ENCODE measurements around the gene MSRB1. TPM values are rescaled to one million over a fixed set of nuclear protein-coding genes. Genes with fewer than 3 reads are reported as not detected.

MSRB1 gene
- total and polyA plus RNA-seq, 2 donors (not counting 1 experiment from before 2014, with no cell fraction given), result 7.1 to 21.4 TPM

DNA sequence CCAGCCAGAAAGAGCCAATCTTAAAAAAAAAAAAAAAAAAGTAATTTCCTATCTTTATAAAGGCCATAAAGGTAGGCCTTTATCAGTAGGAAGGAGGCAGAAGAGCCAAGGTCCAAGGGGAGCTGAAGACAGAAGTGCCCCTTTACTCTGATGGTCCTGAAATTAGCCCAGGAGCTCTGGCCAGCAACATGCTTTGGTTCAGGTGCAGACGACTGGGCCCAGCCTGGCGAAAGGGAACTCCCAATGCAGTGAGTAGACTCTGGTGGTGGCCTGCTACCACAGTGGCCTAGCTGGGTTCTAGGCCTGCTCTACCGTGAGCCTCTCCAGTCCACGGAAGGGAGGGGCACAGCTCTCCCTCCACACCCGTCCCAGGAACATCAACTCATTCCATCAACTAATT lies 47.9 kb downstream of the MSRB1 start:
- no peaks in the 10 kb centered on the region for H3K36me3 ChIP-seq (ENCODE audit: control insufficient read depth, insufficient read depth, low read length)
- TF ChIP-seq EZH2 (IDR thresholded peaks at IDR 0.05; ENCODE audit: low read length, missing control alignments), result no peak
- TF ChIP-seq, protein P1, sequence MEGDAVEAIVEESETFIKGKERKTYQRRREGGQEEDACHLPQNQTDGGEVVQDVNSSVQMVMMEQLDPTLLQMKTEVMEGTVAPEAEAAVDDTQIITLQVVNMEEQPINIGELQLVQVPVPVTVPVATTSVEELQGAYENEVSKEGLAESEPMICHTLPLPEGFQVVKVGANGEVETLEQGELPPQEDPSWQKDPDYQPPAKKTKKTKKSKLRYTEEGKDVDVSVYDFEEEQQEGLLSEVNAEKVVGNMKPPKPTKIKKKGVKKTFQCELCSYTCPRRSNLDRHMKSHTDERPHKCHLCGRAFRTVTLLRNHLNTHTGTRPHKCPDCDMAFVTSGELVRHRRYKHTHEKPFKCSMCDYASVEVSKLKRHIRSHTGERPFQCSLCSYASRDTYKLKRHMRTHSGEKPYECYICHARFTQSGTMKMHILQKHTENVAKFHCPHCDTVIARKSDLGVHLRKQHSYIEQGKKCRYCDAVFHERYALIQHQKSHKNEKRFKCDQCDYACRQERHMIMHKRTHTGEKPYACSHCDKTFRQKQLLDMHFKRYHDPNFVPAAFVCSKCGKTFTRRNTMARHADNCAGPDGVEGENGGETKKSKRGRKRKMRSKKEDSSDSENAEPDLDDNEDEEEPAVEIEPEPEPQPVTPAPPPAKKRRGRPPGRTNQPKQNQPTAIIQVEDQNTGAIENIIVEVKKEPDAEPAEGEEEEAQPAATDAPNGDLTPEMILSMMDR (conservative IDR thresholded peaks at IDR 0.05 in 1 of 2, IDR thresholded peaks at IDR 0.05 in 1 of 2; ENCODE audit: low read depth in 1 of 2, low read length in 2 of 2), result no peak
- H3K4me1 ChIP-seq (ENCODE audit: control insufficient read depth, extremely low read depth, insufficient read depth, low read length), result no peaks in the 10 kb centered on the region
- no peaks in the 10 kb centered on the region for H3K9me3 ChIP-seq (ENCODE audit: control insufficient read depth, insufficient read depth, low read depth, low read length)
- no peak overlapping the region for H3K9ac ChIP-seq (ENCODE audit: insufficient read depth, low read length)
- no peaks in the 10 kb centered on the region for H4K20me1 ChIP-seq (ENCODE audit: control insufficient read depth, extremely low read depth, insufficient read depth, low read length)
- no peak overlapping the region for H3K4me2 ChIP-seq (ENCODE audit: extremely low read depth, insufficient read depth, low read length)
- no peak overlapping the region for H3K4me3 ChIP-seq (replicated peaks in 1 of 4; ENCODE audit: control extremely low read depth in 1 of 4, insufficient read depth in 1 of 4, low read depth in 3 of 4, low read length in 4 of 4)
- H2AFZ ChIP-seq (ENCODE audit: low read length), result no peak overlapping the region
- peaks cover 4% of the 10 kb centered on the region for H3K27me3 ChIP-seq (ENCODE audit: control insufficient read depth, insufficient read depth, low read length)
- no peak overlapping the region for H3K27ac ChIP-seq (ENCODE audit: insufficient read depth, low read length)
- no peaks in the 10 kb centered on the region for H3K79me2 ChIP-seq (ENCODE audit: control insufficient read depth, insufficient read depth, low read length)
- no peak for DNase-seq (ENCODE audit: low read depth in 2 of 2)

DNA sequence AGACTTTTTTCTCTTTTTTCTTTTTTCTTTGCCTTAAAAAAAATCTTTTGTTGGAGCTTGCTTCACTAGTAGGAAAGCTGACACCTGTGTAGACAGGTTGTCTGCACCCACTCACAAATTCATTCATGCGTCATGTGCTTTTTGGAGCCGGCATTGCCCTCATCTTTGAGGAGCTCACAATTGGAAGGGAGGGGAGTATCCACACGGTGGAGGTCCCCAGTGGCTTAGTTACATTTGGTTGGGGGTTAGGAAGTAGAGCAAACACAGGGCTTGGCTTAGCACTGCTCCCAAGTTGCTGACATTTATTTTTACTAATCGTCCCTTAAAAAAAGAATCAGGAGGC lies 52.3 kb downstream of the MSRB1 start:
- H2AFZ ChIP-seq (ENCODE audit: low read length), result no peak overlapping the region

DNA sequence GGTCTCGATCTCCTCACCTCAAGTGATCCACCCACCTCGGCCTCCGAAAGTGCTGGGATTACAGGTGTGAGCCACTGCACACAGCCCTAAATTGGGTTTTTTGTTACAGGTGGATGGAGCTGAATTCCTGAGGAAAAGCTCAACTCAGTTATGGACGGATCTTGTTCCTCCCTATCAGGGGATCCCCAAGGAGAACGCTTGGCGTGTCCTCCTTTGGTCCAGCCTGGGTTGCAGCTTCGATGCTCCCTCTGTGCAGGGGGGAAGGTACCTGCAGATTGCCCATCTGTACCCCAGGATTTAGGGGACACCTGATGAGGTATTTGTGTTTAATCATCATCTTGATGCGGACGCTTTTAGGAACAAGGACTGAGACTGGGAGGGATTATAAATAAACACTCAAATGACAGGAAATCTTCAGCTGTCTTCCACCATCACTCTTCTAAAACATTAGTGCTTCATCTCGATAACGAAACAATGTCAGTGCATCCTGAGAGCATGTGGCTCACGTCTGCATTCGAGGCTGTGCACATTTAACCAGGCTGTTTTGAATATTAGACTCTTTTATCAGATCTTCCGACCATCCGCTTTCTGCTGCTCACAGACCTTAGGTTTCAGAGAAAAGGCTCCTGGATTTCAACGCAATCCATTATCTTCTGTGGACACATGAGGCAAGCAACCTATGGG lies 52.8 kb downstream of the MSRB1 start:
- Histone ChIP-seq H3K27me3 (ENCODE audit: control insufficient read depth, insufficient read depth, low read length) (peaks cover 4% of the 10 kb centered on the region), H3K36me3 (ENCODE audit: control insufficient read depth, insufficient read depth, low read length) (no peaks in the 10 kb centered on the region), H3K27ac (ENCODE audit: insufficient read depth, low read length) (no peak overlapping the region), H3K9me3 (ENCODE audit: control insufficient read depth, insufficient read depth, low read depth, low read length) (no peaks in the 10 kb centered on the region), H4K20me1 (ENCODE audit: control insufficient read depth, extremely low read depth, insufficient read depth, low read length) (no peaks in the 10 kb centered on the region), H3K9ac (ENCODE audit: insufficient read depth, low read length) (no peak overlapping the region), H3K79me2 (ENCODE audit: control insufficient read depth, insufficient read depth, low read length) (no peaks in the 10 kb centered on the region), H3K4me1 (ENCODE audit: control insufficient read depth, extremely low read depth, insufficient read depth, low read length) (no peaks in the 10 kb centered on the region), H2AFZ (ENCODE audit: low read length) (no peak overlapping the region), H3K4me2 (ENCODE audit: extremely low read depth, insufficient read depth, low read length) (no peak overlapping the region), H3K4me3 (replicated peaks in 1 of 4; ENCODE audit: control extremely low read depth in 1 of 4, insufficient read depth in 1 of 4, low read depth in 3 of 4, low read length in 4 of 4) (no peak overlapping the region)
- no peak for TF ChIP-seq EZH2 (IDR thresholded peaks at IDR 0.05; ENCODE audit: low read length, missing control alignments)
- TF ChIP-seq, protein P1 (conservative IDR thresholded peaks at IDR 0.05 in 1 of 2, IDR thresholded peaks at IDR 0.05 in 1 of 2; ENCODE audit: low read depth in 1 of 2, low read length in 2 of 2), result no peak
- DNase-seq (ENCODE audit: low read depth in 2 of 2), result no peak

More for the DNA sequence above, 52.3 kb downstream of the MSRB1 start:
- no peaks in the 10 kb centered on the region for H4K20me1 ChIP-seq (ENCODE audit: control insufficient read depth, extremely low read depth, insufficient read depth, low read length)
- no peaks in the 10 kb centered on the region for H3K36me3 ChIP-seq (ENCODE audit: control insufficient read depth, insufficient read depth, low read length)
- no peak for TF ChIP-seq EZH2 (IDR thresholded peaks at IDR 0.05; ENCODE audit: low read length, missing control alignments)
- TF ChIP-seq, protein P1 (conservative IDR thresholded peaks at IDR 0.05 in 1 of 2, IDR thresholded peaks at IDR 0.05 in 1 of 2; ENCODE audit: low read depth in 1 of 2, low read length in 2 of 2), result no peak
- H3K9ac ChIP-seq (ENCODE audit: insufficient read depth, low read length), result no peak overlapping the region
- no peak overlapping the region for H3K27ac ChIP-seq (ENCODE audit: insufficient read depth, low read length)
- no peak overlapping the region for H3K4me3 ChIP-seq (replicated peaks in 1 of 4; ENCODE audit: control extremely low read depth in 1 of 4, insufficient read depth in 1 of 4, low read depth in 3 of 4, low read length in 4 of 4)
- H3K27me3 ChIP-seq (ENCODE audit: control insufficient read depth, insufficient read depth, low read length), result peaks cover 4% of the 10 kb centered on the region
- H3K9me3 ChIP-seq (ENCODE audit: control insufficient read depth, insufficient read depth, low read depth, low read length), result no peaks in the 10 kb centered on the region
- no peaks in the 10 kb centered on the region for H3K4me1 ChIP-seq (ENCODE audit: control insufficient read depth, extremely low read depth, insufficient read depth, low read length)
- no peak for DNase-seq (ENCODE audit: low read depth in 2 of 2)
- no peak overlapping the region for H3K4me2 ChIP-seq (ENCODE audit: extremely low read depth, insufficient read depth, low read length)
- no peaks in the 10 kb centered on the region for H3K79me2 ChIP-seq (ENCODE audit: control insufficient read depth, insufficient read depth, low read length)

Other genes with a start within 250 kb of the MSRB1 start
- 24.1 and 36.3 TPM in 2 replicates for gene MAPK8IP3, start 237.0 kb downstream of the MSRB1 start, total RNA-seq
- gene MAPK8IP3, start 237.0 kb downstream of the MSRB1 start, polyA plus RNA-seq, result 7.9 and 9.4 TPM in 2 replicates
- gene NME3, start 171.7 kb downstream of the MSRB1 start, total RNA-seq, result 61.9 and 69.7 TPM in 2 replicates
- gene NME3, start 171.7 kb downstream of the MSRB1 start, polyA plus RNA-seq, result 8.7 and 9.9 TPM in 2 replicates
- gene EME2, start 170.4 kb downstream of the MSRB1 start, total RNA-seq, result 5.4 and 8.3 TPM in 2 replicates
- 2.2 and 2.7 TPM in 2 replicates for gene EME2, start 170.4 kb downstream of the MSRB1 start, polyA plus RNA-seq
- gene MRPS34, start 170.1 kb downstream of the MSRB1 start, total RNA-seq, result 58.6 and 74.3 TPM in 2 replicates
- 40.1 and 61.5 TPM in 2 replicates for gene MRPS34, start 170.1 kb downstream of the MSRB1 start, polyA plus RNA-seq
- 30.6 and 32.7 TPM in 2 replicates for gene SPSB3, start 160.6 kb downstream of the MSRB1 start, total RNA-seq
- 7.7 and 9.6 TPM in 2 replicates for gene SPSB3, start 160.6 kb downstream of the MSRB1 start, polyA plus RNA-seq
- gene NUBP2, start 160.2 kb downstream of the MSRB1 start, total RNA-seq, result 43.6 and 49.3 TPM in 2 replicates
- 13.5 and 18.1 TPM in 2 replicates for gene NUBP2, start 160.2 kb downstream of the MSRB1 start, polyA plus RNA-seq
- not detected in 2 replicates for gene IGFALS, start 149.5 kb downstream of the MSRB1 start, total RNA-seq
- gene IGFALS, start 149.5 kb downstream of the MSRB1 start, polyA plus RNA-seq, result not detected in 2 replicates
- 29.8 and 47.4 TPM in 2 replicates for gene HAGH, start 116.4 kb downstream of the MSRB1 start, total RNA-seq
- gene HAGH, start 116.4 kb downstream of the MSRB1 start, polyA plus RNA-seq, result 18.4 and 24.0 TPM in 2 replicates
- gene FAHD1, start 116.0 kb downstream of the MSRB1 start, total RNA-seq, result 66.0 and 78.3 TPM in 2 replicates
- gene FAHD1, start 116.0 kb downstream of the MSRB1 start, polyA plus RNA-seq, result 28.3 and 37.4 TPM in 2 replicates
- gene MEIOB, start 71.0 kb downstream of the MSRB1 start, total RNA-seq, result not detected in 2 replicates
- 0.05 TPM in 1 of 2 replicates, not detected in the other for gene MEIOB, start 71.0 kb downstream of the MSRB1 start, polyA plus RNA-seq
- gene HS3ST6, start 24.8 kb downstream of the MSRB1 start, total RNA-seq, result not detected in 2 replicates
- gene HS3ST6, start 24.8 kb downstream of the MSRB1 start, polyA plus RNA-seq, result not detected in 2 replicates
- gene RPL3L, start 11.5 kb upstream of the MSRB1 start, total RNA-seq, result not detected in 2 replicates
- not detected in 2 replicates for gene RPL3L, start 11.5 kb upstream of the MSRB1 start, polyA plus RNA-seq
- 149 TPM in 2 replicates for gene NDUFB10, start 16.3 kb upstream of the MSRB1 start, total RNA-seq
- 123 and 152 TPM in 2 replicates for gene NDUFB10, start 16.3 kb upstream of the MSRB1 start, polyA plus RNA-seq
- 2,596 and 3,027 TPM in 2 replicates for gene RPS2, start 21.6 kb upstream of the MSRB1 start, total RNA-seq
- 1,683 and 2,648 TPM in 2 replicates for gene RPS2, start 21.6 kb upstream of the MSRB1 start, polyA plus RNA-seq
- gene RNF151, start 23.7 kb upstream of the MSRB1 start, total RNA-seq, result not detected in 2 replicates
- gene RNF151, start 23.7 kb upstream of the MSRB1 start, polyA plus RNA-seq, result not detected in 2 replicates
- gene TBL3, start 28.9 kb upstream of the MSRB1 start, total RNA-seq, result 20.0 and 23.9 TPM in 2 replicates
- 14.6 and 25.4 TPM in 2 replicates for gene TBL3, start 28.9 kb upstream of the MSRB1 start, polyA plus RNA-seq
- under 0.01 TPM in 1 of 2 replicates, not detected in the other for gene NOXO1, start 38.3 kb upstream of the MSRB1 start, total RNA-seq
- gene NOXO1, start 38.3 kb upstream of the MSRB1 start, polyA plus RNA-seq, result 0.03 TPM in 2 replicates
- gene GFER, start 41.0 kb upstream of the MSRB1 start, total RNA-seq, result 13.1 and 13.2 TPM in 2 replicates
- 7.5 and 12.5 TPM in 2 replicates for gene GFER, start 41.0 kb upstream of the MSRB1 start, polyA plus RNA-seq
- gene SYNGR3, start 46.8 kb upstream of the MSRB1 start, total RNA-seq, result 1.5 and 1.8 TPM in 2 replicates
- gene SYNGR3, start 46.8 kb upstream of the MSRB1 start, polyA plus RNA-seq, result 1.8 and 6.0 TPM in 2 replicates
- gene ZNF598, start 66.6 kb upstream of the MSRB1 start, total RNA-seq, result 10.8 and 18.8 TPM in 2 replicates
- 11.6 and 18.7 TPM in 2 replicates for gene ZNF598, start 66.6 kb upstream of the MSRB1 start, polyA plus RNA-seq
- gene NPW, start 76.6 kb upstream of the MSRB1 start, total RNA-seq, result 0.26 and 0.99 TPM in 2 replicates
- gene NPW, start 76.6 kb upstream of the MSRB1 start, polyA plus RNA-seq, result 0.06 and 0.20 TPM in 2 replicates
- 16.9 and 21.5 TPM in 2 replicates for gene NHERF2, start 83.7 kb upstream of the MSRB1 start, total RNA-seq
- 30.7 and 38.0 TPM in 2 replicates for gene NHERF2, start 83.7 kb upstream of the MSRB1 start, polyA plus RNA-seq
- gene NTHL1, start 104.6 kb upstream of the MSRB1 start, total RNA-seq, result 34.7 and 44.4 TPM in 2 replicates
- 8.4 and 9.2 TPM in 2 replicates for gene NTHL1, start 104.6 kb upstream of the MSRB1 start, polyA plus RNA-seq
- 35.7 and 46.6 TPM in 2 replicates for gene TSC2, start 104.8 kb upstream of the MSRB1 start, total RNA-seq
- gene TSC2, start 104.8 kb upstream of the MSRB1 start, polyA plus RNA-seq, result 24.5 and 39.6 TPM in 2 replicates
- gene PKD1, start 192.7 kb upstream of the MSRB1 start, total RNA-seq, result 120 and 199 TPM in 2 replicates
- gene PKD1, start 192.7 kb upstream of the MSRB1 start, polyA plus RNA-seq, result 15.2 and 16.3 TPM in 2 replicates
- gene RAB26, start 205.4 kb upstream of the MSRB1 start, total RNA-seq, result 0.51 and 2.0 TPM in 2 replicates
- 0.43 and 1.3 TPM in 2 replicates for gene RAB26, start 205.4 kb upstream of the MSRB1 start, polyA plus RNA-seq
- 52.1 and 60.3 TPM in 2 replicates for gene TRAF7, start 212.6 kb upstream of the MSRB1 start, total RNA-seq
- gene TRAF7, start 212.6 kb upstream of the MSRB1 start, polyA plus RNA-seq, result 38.7 and 44.4 TPM in 2 replicates